Pons (tissue), 1 donor: ENCODE results near the gene SIK3.

Source experiments
- DNase-seq: peaks from one replicate; pipeline ENCODE4 v3.0.0-alpha.2; 2016; ENCODE audit warnings: low spot score

Gene SIK3

DNA sequence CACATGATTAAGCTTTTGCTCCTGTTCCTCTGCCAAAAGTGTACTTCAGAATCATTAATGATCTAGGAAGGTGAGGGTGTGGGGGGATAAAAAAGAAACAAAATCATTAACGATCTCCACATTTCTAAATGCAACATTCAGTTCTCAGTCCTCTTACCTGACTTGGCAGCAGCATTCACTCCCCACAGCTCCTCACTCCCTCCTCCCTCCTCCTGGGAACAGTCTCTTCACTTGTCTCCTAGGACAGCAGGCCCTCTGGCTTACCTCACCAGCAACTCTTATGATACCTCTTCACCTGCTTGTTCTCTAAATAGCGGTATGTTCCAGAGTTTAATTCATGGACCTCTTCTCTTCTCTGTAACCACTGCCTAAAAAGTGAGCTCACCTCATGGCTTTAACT is 204.3 kb downstream of the SIK3 start:
- no peak for DNase-seq

DNA sequence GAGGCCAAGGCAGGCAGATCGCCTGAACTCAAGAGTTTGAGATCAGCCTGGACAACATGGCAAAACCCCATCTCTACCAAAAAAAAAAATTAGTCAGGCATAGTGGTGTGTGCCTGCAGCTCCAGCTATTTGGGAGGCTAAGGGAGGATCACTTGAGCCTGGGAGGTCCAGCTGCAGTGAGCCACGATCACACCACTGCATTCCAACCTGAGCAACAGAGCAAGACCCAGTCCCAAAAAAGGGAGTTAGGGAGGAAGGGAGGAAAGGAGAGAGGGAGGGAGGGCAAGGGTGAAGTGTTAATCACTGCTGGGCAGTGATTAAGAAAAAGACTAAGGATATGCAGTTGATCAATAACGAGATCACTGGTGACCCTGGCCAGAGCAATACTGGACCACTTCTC is 204.8 kb downstream of the SIK3 start:
- no peak for DNase-seq

DNA sequence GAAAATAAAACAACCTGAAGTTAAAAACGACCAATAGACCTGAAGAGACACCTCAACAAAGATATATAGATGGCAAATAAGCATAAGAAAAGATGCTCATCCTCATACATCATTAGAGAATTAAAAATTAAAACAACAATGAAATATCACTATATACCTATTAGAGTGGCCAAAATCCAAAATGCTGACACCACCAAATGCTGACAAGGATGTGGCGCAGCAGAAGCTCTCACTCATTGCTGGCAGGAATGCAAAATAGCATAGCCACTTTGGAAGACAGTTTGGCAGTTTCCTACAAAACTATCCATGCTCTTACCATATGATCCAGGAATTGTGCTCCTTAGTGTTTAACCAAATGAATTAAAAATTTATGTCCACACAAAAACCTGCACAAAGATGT is 205.9 kb downstream of the SIK3 start:
- no peak for DNase-seq

DNA sequence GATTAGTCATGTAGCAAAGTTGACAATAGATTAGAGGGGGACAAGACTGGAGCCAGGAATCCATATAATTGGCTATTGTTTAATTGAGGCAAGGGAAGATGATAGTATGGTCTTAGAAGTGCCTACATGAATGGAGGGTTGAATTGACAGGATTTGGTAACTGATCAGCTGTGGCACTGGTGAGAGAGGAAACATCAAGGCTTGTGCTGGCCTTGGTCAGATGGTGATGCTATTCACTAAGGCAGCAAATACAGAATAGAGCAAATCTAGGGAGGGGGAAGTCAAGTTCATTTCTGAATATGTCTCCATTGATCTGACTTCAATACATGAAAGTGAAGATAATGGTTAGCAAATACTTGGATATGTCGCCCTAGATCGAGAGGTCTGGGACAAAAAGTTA is 206.5 kb downstream of the SIK3 start:
- DNase-seq = peak; percentile 76

DNA sequence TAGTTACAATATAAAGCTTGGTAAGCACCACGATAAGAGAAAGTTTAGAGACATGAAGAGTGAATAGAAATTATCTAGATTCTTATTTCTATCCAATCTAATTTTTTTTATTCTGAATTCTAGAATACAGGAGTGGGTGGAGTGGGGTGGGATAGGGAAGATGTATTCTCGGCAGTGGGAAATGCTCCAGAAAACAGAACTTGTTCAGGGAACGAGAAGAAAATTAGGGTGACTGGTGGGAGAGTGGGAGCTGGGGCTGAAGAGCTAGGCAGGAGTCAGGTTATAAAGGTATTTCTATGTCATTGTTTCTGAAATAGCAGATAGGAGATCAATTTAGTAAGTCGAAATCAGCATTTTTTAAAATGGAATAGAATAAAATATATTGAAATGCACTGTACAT is 207.6 kb downstream of the SIK3 start:
- no peak for DNase-seq

DNA sequence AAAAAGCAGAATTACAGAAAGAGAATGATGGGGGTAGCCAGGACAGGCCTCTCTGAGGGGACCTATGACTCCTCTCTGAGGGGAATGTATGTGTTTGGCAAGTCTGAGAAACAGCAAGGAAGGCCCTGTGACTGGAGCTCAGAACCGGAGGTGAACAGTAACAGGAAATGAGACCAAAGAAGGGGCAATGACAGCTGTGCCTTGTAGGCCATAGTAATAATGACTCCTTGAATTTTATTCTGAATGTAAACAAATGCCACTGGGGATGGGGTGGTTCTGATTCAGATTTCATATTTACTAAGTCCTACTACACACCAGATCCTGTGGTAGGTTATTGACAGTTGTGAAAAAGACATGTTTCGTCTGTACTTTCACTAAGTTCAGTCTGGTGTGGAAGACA is 208.0 kb downstream of the SIK3 start:
- DNase-seq = no peak

DNA sequence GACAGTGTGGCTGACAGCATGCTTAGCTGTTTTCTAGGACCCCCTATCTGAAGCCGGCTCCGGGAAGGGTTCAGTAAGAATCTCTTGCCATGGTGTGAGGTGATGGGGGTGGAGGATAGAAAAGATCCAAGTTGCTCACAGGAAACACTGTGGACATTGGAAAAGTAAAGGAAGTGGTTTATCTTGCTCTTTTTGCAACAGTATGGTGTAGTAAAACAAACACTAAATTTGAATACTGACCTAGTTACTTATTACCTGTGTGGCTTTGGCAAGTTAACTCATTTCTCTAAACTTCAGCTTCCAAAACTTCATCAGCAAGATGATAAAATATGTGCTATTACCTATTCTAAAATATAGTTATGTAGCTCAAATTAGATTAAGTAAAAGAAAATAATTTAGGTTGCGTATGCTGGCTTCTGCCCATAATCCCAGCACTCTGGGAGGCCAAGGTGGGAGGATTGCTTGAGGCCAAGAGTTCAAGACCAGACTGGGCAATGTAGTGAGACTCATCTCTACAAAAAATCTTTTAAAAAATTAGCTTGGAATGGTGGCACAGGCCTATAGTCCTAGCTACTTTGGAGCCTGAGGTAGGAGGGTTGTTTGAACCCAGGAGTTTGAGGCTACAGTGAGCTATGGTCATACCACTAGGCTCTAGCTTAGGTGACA is 209.2 kb downstream of the SIK3 start:
- no peak for DNase-seq

DNA sequence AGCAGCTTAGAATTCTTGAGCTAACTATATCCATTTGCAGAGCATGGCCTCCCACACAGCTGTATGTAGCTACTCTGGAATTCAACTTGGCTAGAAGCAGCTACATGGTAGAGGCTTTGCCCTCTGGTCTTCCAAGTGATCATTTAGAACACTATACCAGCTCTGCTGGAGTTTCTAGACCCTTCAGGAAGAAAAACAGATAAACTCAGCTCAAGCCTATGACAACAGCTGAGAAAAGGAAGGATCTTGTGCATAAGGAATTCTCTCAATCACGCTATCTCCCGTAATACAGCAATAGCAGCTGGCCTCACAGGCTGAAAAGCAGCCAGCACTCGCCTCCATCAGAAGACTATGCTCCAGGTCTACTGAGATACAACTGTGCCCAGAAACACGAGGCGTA is 210.2 kb downstream of the SIK3 start:
- no peak for DNase-seq

DNA sequence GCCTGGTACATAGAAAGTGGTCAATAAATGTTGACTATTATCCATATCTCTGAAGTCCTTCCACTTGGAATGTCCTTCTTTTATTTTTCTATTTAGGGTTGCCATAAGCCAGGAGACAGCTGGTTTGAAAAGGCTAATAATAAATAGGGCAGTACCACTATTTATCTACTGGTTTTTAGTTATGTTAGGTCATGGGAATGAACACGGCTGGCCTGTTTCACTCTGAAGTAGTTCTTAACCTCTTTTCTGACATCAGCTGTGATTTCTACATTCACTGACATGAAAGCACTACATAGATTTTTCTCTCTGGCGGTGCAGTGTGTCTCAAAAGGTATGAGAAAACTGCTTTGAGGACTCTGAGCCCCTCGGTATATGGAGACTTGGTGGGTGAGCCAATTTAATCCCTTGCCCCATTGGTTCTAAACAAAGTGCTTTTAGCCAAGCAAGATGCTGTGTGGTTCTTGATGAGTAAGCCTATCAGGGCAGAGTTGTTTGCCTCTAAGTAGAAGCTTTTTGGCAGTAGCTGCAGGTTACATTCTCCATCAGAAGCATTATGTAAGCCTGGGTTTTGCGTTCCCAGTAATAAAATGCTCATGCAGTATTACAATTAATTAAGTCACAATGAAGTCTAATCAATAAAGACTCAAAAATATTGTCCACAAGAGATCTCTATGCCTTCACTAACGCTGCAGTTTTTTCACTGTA is 212.1 kb downstream of the SIK3 start:
- DNase-seq = no peak

DNA sequence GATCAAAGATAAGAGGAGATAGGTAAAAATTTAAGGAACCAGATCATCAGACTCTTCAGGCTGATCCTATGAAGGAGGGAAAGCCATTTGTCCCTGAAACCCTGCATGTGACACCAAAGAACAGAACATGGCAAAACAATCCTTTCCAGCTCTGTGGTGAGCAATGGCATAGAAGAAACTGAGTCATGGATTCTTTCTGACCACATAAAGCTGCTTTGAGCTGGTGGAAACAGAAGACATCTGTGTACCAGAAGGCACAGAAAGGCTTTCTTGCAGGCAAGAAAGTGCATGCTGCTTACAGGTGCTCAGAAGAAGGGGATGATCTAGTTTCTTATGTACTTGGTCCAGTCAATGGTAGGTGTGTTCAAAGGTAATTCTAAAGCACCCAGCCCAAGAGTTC is 215.8 kb downstream of the SIK3 start:
- no peak for DNase-seq

DNA sequence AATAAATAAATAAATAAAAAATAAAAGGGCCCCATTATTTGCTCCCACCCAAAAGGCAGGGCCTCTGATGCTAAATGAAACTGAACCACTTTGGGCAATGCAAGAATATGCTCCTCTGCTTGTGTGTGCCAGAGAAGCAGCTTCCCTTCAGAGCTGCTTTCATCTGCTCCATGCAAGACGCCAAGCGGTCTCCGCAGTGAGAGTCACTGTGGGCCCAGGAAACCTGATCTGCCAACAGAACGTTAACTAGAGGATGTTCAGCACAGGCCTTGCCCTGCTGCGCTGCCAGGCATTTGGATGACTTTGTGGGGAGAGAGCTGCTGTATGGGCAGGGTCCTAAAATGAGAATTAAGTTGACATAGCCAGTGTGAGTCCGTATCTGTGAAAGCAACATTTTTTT is 217.1 kb downstream of the SIK3 start:
- peak; percentile 57 for DNase-seq

DNA sequence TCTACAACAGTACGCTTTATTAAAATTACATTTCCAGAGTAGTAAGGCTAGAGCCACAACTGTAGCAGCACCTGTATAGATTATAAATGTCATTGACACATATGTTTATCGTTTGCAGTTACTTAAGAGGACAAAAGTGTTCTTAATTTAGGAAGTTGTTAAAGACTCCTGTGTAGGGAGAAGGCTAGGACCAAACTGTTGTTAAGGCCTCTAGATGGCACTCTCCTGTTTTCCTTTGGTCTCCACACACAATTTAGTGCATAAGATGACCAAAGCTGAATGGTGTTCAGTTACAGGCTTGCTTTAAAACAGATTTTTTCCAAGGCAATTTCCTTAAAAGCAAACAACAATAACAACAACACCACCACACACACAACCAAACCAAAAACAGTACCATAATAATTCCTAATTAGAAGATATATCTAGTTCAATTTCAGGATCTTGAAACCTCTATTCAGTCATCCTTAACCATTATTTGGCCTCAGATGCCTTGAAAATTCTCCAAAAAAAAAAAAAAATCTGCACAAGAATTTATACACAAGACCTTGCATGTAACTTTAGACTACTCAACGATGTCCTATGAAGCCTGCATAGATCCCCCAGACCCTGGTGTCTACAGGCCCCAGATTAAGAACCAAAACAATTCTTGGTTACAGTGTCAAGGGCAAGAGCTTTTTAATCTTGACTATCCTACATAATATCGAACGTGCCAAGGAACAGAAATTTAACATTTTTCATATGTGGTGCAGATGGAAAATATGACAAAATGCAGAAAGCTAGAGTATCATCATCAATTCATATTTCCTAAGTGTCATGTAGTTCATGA is 218.2 kb downstream of the SIK3 start:
- peak; percentile 93 for DNase-seq

DNA sequence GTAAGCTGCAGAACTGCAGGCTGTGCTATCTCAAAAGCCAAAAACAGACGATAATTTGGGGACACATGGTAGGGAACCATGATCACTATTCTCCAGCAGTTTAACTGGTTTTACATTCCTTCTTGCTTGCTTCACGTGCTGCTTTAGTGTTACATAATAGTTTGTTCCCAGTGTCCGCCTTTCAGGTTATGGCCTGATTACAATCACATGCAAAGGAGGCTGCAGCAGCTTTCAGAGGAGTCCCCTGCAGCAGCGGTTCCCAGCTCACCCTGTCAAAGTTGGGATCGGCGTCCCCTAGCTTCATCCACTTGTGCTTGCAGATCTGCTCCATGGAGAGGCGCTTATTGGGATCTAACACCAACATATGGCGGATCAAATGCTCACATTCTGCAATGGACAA is 221.6 kb downstream of the SIK3 start:
- no peak for DNase-seq

DNA sequence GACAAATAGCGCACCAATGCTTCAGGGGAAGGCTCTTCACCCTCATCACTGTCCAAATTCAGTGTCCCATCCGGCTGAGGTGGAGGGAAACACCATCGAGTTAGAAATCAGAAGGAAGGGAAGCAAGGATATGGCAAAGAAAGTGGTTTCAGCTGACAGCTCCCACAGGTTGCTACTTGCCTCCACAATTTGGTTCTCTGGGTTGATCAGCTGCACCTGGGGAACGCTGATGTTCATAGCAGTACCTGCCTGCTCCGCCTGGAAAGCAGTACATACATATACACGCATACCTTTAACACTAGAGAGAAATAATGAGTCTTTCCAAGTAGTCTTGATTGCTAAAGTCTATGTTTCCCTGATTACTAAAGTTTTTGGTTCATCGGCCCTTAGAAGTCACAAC is 223.0 kb downstream of the SIK3 start:
- no peak for DNase-seq

DNA sequence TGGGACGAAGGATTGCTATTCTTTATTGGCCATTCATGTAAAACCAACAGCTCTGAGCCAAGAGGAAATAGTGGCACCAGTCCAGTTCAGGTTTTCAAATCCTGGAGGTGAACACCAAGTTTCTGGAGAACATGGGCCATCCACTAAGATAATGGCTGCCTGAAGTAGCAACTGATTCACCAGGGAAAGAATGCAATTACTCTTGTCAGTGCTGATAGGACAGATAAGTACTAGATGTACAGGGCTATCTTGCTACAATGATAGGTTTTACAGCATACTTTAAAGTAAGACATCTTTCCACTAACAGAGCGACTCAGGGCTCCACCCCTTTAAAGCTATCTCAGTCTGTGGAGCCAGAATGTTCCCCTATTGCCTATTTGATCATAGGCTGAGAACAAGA is 224.0 kb downstream of the SIK3 start:
- no peak for DNase-seq

DNA sequence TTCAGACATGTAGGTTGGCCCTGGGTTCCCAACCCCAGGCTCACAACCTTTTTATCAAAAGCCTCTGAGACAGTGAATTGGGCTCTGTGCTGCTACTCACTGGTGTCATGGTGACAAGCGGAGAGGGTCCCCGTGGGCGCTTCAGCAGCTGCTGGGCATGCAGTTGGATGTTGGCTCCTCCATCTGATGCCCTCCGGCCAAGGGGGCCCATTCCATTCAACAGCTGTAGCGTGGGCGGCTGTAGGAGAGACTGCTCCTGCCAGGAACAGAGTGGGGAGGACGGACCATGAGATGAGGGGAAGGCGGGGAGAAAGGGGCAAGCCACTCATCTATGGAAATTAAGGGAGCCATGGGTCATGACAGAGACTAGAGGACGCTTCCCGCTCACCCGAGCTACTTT is 224.8 kb downstream of the SIK3 start:
- DNase-seq = no peak

DNA sequence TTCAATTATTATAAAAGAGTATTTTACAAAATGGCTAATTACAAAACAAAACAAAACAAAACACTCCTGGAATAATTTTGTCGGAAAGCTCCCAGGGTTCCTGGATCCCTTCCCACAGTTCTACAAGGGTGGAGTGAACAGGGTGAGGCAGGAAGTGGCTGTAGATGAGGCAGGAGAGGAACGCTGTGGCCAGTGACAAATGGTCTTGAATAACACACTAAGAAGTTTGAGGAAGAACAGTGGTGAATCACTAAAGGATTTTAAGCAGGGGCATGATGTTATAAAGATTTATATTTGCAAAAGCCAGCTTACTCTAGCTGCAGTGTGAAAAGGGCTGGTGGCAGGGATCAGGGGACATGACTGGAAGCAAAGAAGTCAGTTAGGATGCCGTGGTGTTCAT is 227.0 kb downstream of the SIK3 start:
- DNase-seq = no peak

DNA sequence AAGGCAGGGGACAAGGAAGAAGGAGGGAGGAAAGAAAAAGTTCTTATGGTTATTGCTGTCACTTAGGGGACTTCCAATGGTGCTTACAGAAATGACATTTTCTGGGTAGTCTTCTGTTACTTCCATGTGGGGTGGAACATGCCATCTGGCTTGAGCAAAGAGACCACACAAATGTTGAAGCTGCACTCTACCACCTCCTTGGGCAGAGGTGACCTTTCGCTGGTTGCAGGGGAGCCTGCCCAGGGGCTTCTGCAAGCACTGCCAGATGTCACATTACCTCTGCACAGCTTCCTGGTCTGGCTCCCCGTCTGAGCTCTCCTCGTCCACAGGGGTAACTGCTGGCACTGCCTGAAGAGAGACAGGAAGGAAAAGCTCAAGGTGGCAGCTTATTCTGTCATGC is 228.2 kb downstream of the SIK3 start:
- DNase-seq = no peak

DNA sequence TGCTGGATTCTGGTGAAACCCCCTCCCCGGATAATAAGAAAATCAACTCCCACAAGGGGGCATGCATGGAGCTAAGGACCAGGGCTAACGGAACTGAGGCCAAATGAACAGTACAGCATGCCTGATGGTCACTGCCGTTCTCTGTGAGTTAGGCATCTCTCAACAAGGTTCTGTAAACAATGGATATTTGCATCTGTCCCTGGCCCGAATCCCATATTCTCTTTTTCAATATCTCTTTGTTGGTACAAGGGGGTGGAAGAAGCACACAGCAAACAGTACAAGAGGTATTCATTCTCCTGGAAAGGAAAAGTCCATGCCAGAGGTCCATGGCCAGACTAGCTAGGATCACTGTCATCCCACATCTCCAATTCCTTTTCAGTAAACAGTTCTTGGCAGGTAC is 228.6 kb downstream of the SIK3 start:
- peak; percentile 94 for DNase-seq

DNA sequence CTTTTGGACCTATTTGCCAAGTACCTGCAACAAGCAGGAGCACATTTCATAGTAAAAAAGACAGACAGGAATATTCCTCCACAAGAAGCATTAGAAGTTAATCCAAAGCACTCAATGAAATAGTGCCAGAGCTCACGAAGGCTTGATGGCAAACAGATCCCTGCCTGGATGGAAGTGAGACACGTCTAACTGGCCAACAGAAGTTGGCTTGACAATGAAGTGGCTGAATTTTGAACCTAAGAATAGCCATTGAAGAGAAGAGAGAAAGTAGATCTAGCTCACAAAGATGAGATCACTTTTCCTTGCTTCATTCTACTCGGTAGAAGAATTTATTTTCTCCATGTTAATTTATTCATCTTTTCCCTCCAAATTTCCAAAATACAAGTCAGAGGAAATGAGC is 230.2 kb downstream of the SIK3 start:
- no peak for DNase-seq

DNA sequence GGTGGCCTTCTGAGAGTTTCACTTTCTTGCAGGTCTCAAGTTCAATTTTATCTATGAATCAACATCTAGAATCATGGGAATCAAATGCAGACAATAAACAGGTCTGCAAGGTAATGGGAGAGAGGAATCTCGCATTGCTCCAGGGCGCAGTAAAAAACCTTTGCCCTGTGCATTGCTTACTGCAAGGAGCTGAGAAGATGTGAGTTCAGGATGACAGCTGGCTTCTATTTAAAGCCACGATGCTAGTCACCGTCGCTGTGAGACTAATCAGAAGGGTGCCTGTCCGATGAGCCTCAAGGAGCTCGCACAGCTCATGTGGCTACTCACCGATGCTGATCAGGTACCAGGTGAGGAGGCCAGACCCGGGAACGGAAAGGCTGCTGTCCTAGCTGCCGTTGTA is 230.6 kb downstream of the SIK3 start:
- DNase-seq = no peak

DNA sequence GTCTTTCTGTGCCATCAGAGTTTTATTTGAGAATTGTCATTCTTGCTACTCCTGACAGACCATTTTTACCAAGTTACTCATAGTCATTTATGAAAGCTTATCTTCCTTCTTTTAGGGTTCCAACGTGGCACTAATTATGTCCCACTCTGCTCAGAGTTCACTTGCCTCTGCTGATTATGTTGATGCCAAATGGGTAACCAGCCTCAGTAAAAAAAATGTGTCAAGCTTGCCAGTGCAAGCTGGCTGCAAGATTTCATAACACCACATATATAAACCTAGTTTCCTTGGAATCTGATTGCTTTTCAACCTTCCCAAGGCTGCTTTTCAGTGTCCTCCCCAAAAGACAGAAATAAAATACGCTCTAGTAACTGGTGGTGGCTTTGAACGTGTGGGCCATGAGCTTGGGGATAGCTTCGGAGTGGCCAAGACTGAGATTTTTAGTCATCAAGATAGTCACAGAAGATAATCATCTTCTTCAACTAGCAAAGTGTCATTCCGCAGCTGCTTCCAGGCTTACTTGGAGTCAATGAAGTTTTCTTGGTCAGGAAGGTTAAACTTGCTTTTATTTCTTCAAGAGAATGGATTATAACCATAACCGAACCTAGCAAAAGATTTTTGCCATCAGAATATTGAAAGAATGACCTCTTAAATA is 231.3 kb downstream of the SIK3 start:
- no peak for DNase-seq

DNA sequence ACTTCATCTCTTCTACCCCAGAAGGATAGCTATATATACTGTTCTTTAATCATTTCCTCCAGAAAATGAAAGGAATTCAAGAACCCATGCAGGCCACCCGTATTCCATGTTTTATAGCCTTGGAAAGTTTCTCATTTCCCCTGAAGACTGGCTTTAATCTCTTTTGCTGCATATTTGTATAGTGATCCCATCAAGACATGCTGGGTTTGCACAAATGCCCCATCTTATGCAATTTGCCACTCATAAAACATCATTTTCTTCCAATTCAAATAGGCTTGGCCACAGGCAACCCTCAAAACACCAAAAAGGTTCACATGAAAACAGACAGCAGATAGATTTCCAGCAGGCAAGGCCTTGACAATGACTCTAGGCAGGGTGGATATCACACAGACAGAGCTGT is 232.5 kb downstream of the SIK3 start:
- DNase-seq = no peak
